ENCODE results near the gene COX4I2. TPM values are rescaled to one million over a fixed set of nuclear protein-coding genes. Genes with fewer than 3 reads are reported as not detected.
A peak's percentile ranks its signal among the peaks of the same experiment; 100 is the strongest.

Gene COX4I2
- total RNA-seq, 5 donors from 2014 or later (not counting 1 experiment from before 2014, with no cell fraction given): not detected

GRCh38 chr20:31674895-31675827 lies 37.4 kb downstream of the COX4I2 start:
- Histone ChIP-seq H3K4me1 (ENCODE audit: control insufficient read depth in 1 of 2, extremely low read depth in 1 of 2, insufficient read depth in 2 of 2, low read length in 2 of 2) (peaks cover 43 to 86% of the 10 kb centered on the region in 2 experiments), H3K36me3 (ENCODE audit: control insufficient read depth in 2 of 2, extremely low read depth in 1 of 2, insufficient read depth in 1 of 2, low read length in 1 of 2) (peaks cover 7 to 28% of the 10 kb centered on the region in 2 donors), H3K27ac (ENCODE audit: low read length) (peak overlapping the region; percentile 89), H3K27me3 (replicated peaks in 1 of 2; ENCODE audit: control insufficient read depth in 2 of 2, extremely low read depth in 1 of 2, insufficient read depth in 2 of 2, low read length in 1 of 2) (no peaks in the 10 kb centered on the region), H3K9me3 (no peaks in the 10 kb centered on the region), H3K4me3 (ENCODE audit: control insufficient read depth in 1 of 2, extremely low read depth in 1 of 2, low read length in 1 of 2) (peak overlapping the region; percentile 61 to 79)
- peak; percentile 67 to 80 (median 72) for ATAC-seq (replicated peaks in 1 of 4)
- Mint-ChIP-seq H3K27me3 (no peaks in the 10 kb centered on the region), H3K27ac (peak overlapping the region; percentile 96 to 99), H3K4me1 (peaks cover 67 to 77% (median 72%) of the 10 kb centered on the region in 3 donors), H3K9me3 (no peaks in the 10 kb centered on the region), H3K4me3 (peak overlapping the region; percentile 96 to 99 (median 96)), H3K36me3 (peaks cover 19% of the 10 kb centered on the region)
- ChIA-PET CTCF (interaction anchor here (0.9 to 3.6 kb wide), 9 partner anchors 10 to 108 kb away, joined by 3 to 42 read pairs (median 5); no protein-coding TSS in a partner anchor), POLR2A (interaction anchor here (0.7 kb wide), 2 partner anchors 11 to 63 kb away, joined by 3 to 19 read pairs; no protein-coding TSS in a partner anchor)
- peak; percentile 24 to 84 (median 58) for DNase-seq
- WGBS (ENCODE audit: insufficient coverage): 0% methylated on average over 3 of the region's 10 CpGs

- DNase-seq (peak in 33 of 35 experiments; percentile 24 to 75 (median 55)), ATAC-seq (replicated peaks in 1 of 4) (peak; percentile 72 to 77 (median 74))
- Histone ChIP-seq H3K9me3 (no peaks in the 10 kb centered on the region), H3K27ac (ENCODE audit: low read length) (peak overlapping the region; percentile 89), H3K4me1 (ENCODE audit: control insufficient read depth in 1 of 2, extremely low read depth in 1 of 2, insufficient read depth in 2 of 2, low read length in 2 of 2) (peaks cover 43 to 91% of the 10 kb centered on the region in 2 experiments), H3K27me3 (replicated peaks in 1 of 2; ENCODE audit: control insufficient read depth in 2 of 2, extremely low read depth in 1 of 2, insufficient read depth in 2 of 2, low read length in 1 of 2) (no peaks in the 10 kb centered on the region), H3K4me3 (ENCODE audit: control insufficient read depth in 1 of 2, extremely low read depth in 1 of 2, low read length in 1 of 2) (peak overlapping the region; percentile 61 to 79), H3K36me3 (ENCODE audit: control insufficient read depth in 2 of 2, extremely low read depth in 1 of 2, insufficient read depth in 1 of 2, low read length in 1 of 2) (peaks cover 7 to 32% of the 10 kb centered on the region in 2 donors)
- 17% methylated on average over 6 of the region's 11 CpGs for WGBS (ENCODE audit: insufficient coverage)
- Mint-ChIP-seq H3K27me3 (no peaks in the 10 kb centered on the region), H3K36me3 (peaks cover 26% of the 10 kb centered on the region), H3K27ac (peak overlapping the region; percentile 96 to 99), H3K4me3 (peak overlapping the region; percentile 96 to 99 (median 96)), H3K9me3 (no peaks in the 10 kb centered on the region), H3K4me1 (peaks cover 76 to 86% (median 80%) of the 10 kb centered on the region in 3 donors)
- CTCF ChIA-PET: interaction anchor here (0.8 to 3.6 kb wide), 9 partner anchors 8 to 63 kb away, joined by 3 to 42 read pairs (median 5); no protein-coding TSS in a partner anchor
- POLR2A ChIA-PET: interaction anchor here (0.5 to 0.6 kb wide), 2 partner anchors 12 to 31 kb away, joined by 6 to 7 read pairs; no protein-coding TSS in a partner anchor
Observed at GRCh38 chr20:31675828-31676608, 38.3 kb downstream of the COX4I2 start.

GRCh38 chr20:31676609-31676989 lies 38.9 kb downstream of the COX4I2 start:
- Mint-ChIP-seq H3K27ac (peak overlapping the region; percentile 96 to 99), H3K9me3 (no peaks in the 10 kb centered on the region), H3K4me3 (peak overlapping the region; percentile 96 to 99 (median 96)), H3K36me3 (peaks cover 28% of the 10 kb centered on the region), H3K27me3 (no peaks in the 10 kb centered on the region), H3K4me1 (peaks cover 81 to 87% (median 86%) of the 10 kb centered on the region in 3 donors)
- POLR2A ChIA-PET: interaction anchor here in 1 of 2 donors (0.6 kb wide), 1 partner anchor 11 kb away, joined by 7 read pairs; no protein-coding TSS in a partner anchor
- no peaks in the 10 kb centered on the region for H3K9me3 ChIP-seq
- peaks cover 43 to 93% of the 10 kb centered on the region in 2 experiments for H3K4me1 ChIP-seq (ENCODE audit: control insufficient read depth in 1 of 2, extremely low read depth in 1 of 2, insufficient read depth in 2 of 2, low read length in 2 of 2)
- CTCF ChIA-PET: interaction anchor here in 1 of 2 donors (0.8 to 3.6 kb wide), 4 partner anchors 8 to 64 kb away, joined by 3 to 36 read pairs (median 4); no protein-coding TSS in a partner anchor
- H3K27me3 ChIP-seq (replicated peaks in 1 of 2; ENCODE audit: control insufficient read depth in 2 of 2, extremely low read depth in 1 of 2, insufficient read depth in 2 of 2, low read length in 1 of 2): no peaks in the 10 kb centered on the region
- DNase-seq (no peak), ATAC-seq (replicated peaks in 1 of 4) (no peak)
- no peak overlapping the region for H3K4me3 ChIP-seq (ENCODE audit: control insufficient read depth in 1 of 2, extremely low read depth in 1 of 2, low read length in 1 of 2)
- 100% methylated on average over 1 of the region's 7 CpGs for WGBS (ENCODE audit: insufficient coverage)
- H3K36me3 ChIP-seq (ENCODE audit: control insufficient read depth in 2 of 2, extremely low read depth in 1 of 2, insufficient read depth in 1 of 2, low read length in 1 of 2): peaks cover 7 to 34% of the 10 kb centered on the region in 2 donors
- peak overlapping the region; percentile 89 for H3K27ac ChIP-seq (ENCODE audit: low read length)

GRCh38 chr20:31677553-31678260 lies 40.0 kb downstream of the COX4I2 start:
- peak overlapping the region; percentile 96 to 99 for H3K27ac Mint-ChIP-seq
- H3K4me1 ChIP-seq (ENCODE audit: control insufficient read depth in 1 of 2, extremely low read depth in 1 of 2, insufficient read depth in 2 of 2, low read length in 2 of 2): peaks cover 43 to 98% of the 10 kb centered on the region in 2 experiments
- no peak overlapping the region for H3K4me3 ChIP-seq (ENCODE audit: control insufficient read depth in 1 of 2, extremely low read depth in 1 of 2, low read length in 1 of 2)
- peaks cover 86 to 92% (median 91%) of the 10 kb centered on the region in 3 donors for H3K4me1 Mint-ChIP-seq
- ChIA-PET POLR2A (interaction anchor here in 1 of 2 donors (0.6 kb wide), 1 partner anchor 73 kb away, joined by 4 read pairs; no protein-coding TSS in a partner anchor), CTCF (interaction anchor here (0.5 to 0.8 kb wide), 2 partner anchors 17 to 110 kb away, joined by 3 read pairs; no protein-coding TSS in a partner anchor)
- WGBS (ENCODE audit: insufficient coverage): no CpG with 5 or more reads among the region's 2 CpGs
- DNase-seq (no peak), ATAC-seq (replicated peaks in 1 of 4) (no peak)
- no peaks in the 10 kb centered on the region for H3K9me3 Mint-ChIP-seq
- H3K4me3 Mint-ChIP-seq: peak overlapping the region in 2 of 3 donors; percentile 21 to 99
- H3K36me3 ChIP-seq (ENCODE audit: control insufficient read depth in 2 of 2, extremely low read depth in 1 of 2, insufficient read depth in 1 of 2, low read length in 1 of 2): peaks cover 7 to 38% of the 10 kb centered on the region in 2 donors
- H3K9me3 ChIP-seq: no peaks in the 10 kb centered on the region
- H3K27me3 Mint-ChIP-seq: no peaks in the 10 kb centered on the region
- peak overlapping the region; percentile 71 for H3K27ac ChIP-seq (ENCODE audit: low read length)
- no peaks in the 10 kb centered on the region for H3K27me3 ChIP-seq (replicated peaks in 1 of 2; ENCODE audit: control insufficient read depth in 2 of 2, extremely low read depth in 1 of 2, insufficient read depth in 2 of 2, low read length in 1 of 2)
- H3K36me3 Mint-ChIP-seq: peaks cover 29% of the 10 kb centered on the region

- H3K4me3 ChIP-seq (ENCODE audit: control insufficient read depth in 1 of 2, extremely low read depth in 1 of 2, low read length in 1 of 2): no peak overlapping the region
- WGBS (ENCODE audit: insufficient coverage): 62% methylated on average over 5 of the region's 9 CpGs
- DNase-seq (no peak), ATAC-seq (replicated peaks in 1 of 4) (no peak)
- Mint-ChIP-seq H3K27ac (peak overlapping the region; percentile 96 to 99), H3K36me3 (peaks cover 34% of the 10 kb centered on the region), H3K27me3 (no peaks in the 10 kb centered on the region), H3K4me1 (peaks cover 91 to 97% (median 96%) of the 10 kb centered on the region in 3 donors), H3K9me3 (no peaks in the 10 kb centered on the region), H3K4me3 (peak overlapping the region in 1 of 3 donors; percentile 99)
- ChIA-PET POLR2A (interaction anchor here in 1 of 2 donors (0.6 kb wide), 1 partner anchor 74 kb away, joined by 4 read pairs; no protein-coding TSS in a partner anchor), CTCF (interaction anchor here in 1 of 2 donors (0.8 to 2.7 kb wide), 2 partner anchors 18 to 45 kb away, joined by 3 to 9 read pairs; no protein-coding TSS in a partner anchor)
- peak overlapping the region; percentile 71 for H3K27ac ChIP-seq (ENCODE audit: low read length)
- peaks cover 7 to 44% of the 10 kb centered on the region in 2 donors for H3K36me3 ChIP-seq (ENCODE audit: control insufficient read depth in 2 of 2, extremely low read depth in 1 of 2, insufficient read depth in 1 of 2, low read length in 1 of 2)
- no peaks in the 10 kb centered on the region for H3K9me3 ChIP-seq
- H3K4me1 ChIP-seq (ENCODE audit: control insufficient read depth in 1 of 2, extremely low read depth in 1 of 2, insufficient read depth in 2 of 2, low read length in 2 of 2): peaks cover 41 to 95% of the 10 kb centered on the region in 2 experiments
- no peaks in the 10 kb centered on the region for H3K27me3 ChIP-seq (replicated peaks in 1 of 2; ENCODE audit: control insufficient read depth in 2 of 2, extremely low read depth in 1 of 2, insufficient read depth in 2 of 2, low read length in 1 of 2)
Observed at GRCh38 chr20:31678389-31679356, 41.0 kb downstream of the COX4I2 start.
